Thyroid gland (tissue), 4 donors: Measurements from ENCODE around the gene MTG2. TPM values are rescaled to one million over a fixed set of nuclear protein-coding genes. Genes with fewer than 3 reads are reported as not detected.
"Not testable (repeated sequence)": the region's sequence is repeated elsewhere in the genome, so short reads cannot be mapped to it uniquely, and the experiment has no call there.

Experiments
- DNase-seq, 2 donors: peaks; one replicate each; pipeline ENCODE4 v3.0.0-alpha.2; 2019
- H3K27ac ChIP-seq, 3 donors: fragments of 200-600 bp; sonication (generic); 1 replicate in 2 of 3; 2 replicates in 1 of 3; pipeline ENCODE4 v1.5.1; 2016 to 2019; ENCODE audit warnings: mild to moderate bottlenecking in 1 of 3, moderate library complexity in 1 of 3
- H3K27me3 ChIP-seq: fragments of 200-600 bp; sonication (generic); one replicate; pipeline ENCODE4 v1.5.1; 2019
- H3K36me3 ChIP-seq, 2 donors: fragments of 200-600 bp; sonication (generic); one replicate each; pipeline ENCODE4 v1.5.1; 2016 to 2019
- H3K4me1 ChIP-seq, 2 donors: fragments of 200-600 bp; sonication (generic); one replicate each; pipeline ENCODE4 v1.5.1; 2017 to 2019
- H3K4me3 ChIP-seq, 3 donors: fragments of 200-600 bp; sonication (generic); replicated peaks in 1 of 3; 1 replicate in 2 of 3; 2 replicates in 1 of 3; pipeline ENCODE4 v1.5.1; 2016; ENCODE audit warnings: mild to moderate bottlenecking in 1 of 3
- H3K9me3 ChIP-seq: fragments of 200-600 bp; sonication (generic); one replicate; pipeline ENCODE4 v1.5.1; 2017
- POLR2A ChIP-seq, 2 donors: fragments of 450-650 bp; IDR thresholded peaks; one replicate each; pipeline ENCODE4 v1.6.1; 2017; ENCODE audit warnings: antibody characterized with exemption in 2 of 2, mild to moderate bottlenecking in 2 of 2, moderate library complexity in 1 of 2
- WGBS, 2 donors: methylation state at CpG; one replicate each; pipeline ENCODE4 v1.1.5; 2017; 5-methylcytosine and 5-hydroxymethylcytosine counted together
- intact Hi-C: fragments of 100-400 bp; cut with DNase I; formaldehyde crosslinking; loops from one replicate; pipeline ENCODE4 v1.15.1; 2023
- total RNA-seq, 4 donors: library from RNA; depleted of rRNA; stranded (reverse); fragments of >200 nt; gene quantifications; one replicate each; pipeline ENCODE4 v1.2.3, GENCODE V29; 2016
- TF ChIP-seq, protein P1 (sequence below), 6 experiments: fragments of 200-600 bp in 3 of 6; fragments of 450-650 bp in 3 of 6; sonication (generic) in 3 of 6; IDR thresholded peaks; one replicate each; pipeline ENCODE4 v1.5.1; 2016 to 2019; ENCODE audit warnings: antibody characterized with exemption in 6 of 6, mild to moderate bottlenecking in 2 of 6, inconsistent platforms in 1 of 6, moderate library complexity in 1 of 6

MTG2 gene
- total RNA-seq, 4 donors from 2014 or later, result 21.6 to 38.2 (median 33.4) TPM

DNA sequence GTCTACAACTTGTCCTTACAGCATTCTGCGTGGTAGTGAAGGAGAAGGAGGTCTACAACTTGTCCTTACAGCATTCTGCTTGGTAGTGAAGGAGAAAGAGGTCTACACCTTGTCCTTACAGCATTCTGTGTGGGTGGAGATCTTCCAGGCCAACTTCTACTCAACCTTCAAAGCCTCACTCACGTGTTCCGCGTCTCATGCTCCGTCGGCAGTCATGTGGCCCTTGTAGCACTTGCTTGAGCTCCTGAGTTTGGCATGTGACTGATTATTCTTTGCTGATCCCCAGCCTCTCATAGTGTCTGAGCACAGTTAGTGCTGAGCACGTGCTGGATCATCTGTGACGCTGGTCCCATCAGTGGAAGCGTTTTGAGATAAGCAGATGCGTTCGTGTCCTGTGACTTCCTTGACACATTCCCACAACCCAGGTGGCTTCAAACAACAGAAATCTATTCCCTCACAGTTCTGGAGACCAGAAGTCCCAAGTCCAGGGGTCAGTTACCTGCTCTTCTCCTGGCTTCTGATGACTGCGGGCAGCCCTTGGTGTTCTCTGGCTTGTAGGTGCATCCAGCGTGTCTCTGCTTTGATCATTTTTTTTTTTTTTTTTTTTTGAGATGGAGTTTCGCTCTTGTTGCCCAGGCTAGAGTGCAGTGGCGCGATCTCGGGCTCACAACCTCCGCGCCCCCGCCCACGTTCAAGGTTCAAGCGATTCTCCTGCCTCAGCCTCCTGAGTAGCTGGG, 36.6 kb upstream of the MTG2 start:
- Histone ChIP-seq H3K27me3 (no peaks in the 10 kb centered on the region), H3K27ac (no peak overlapping the region), H3K4me3 (no peak overlapping the region), H3K4me1 (peaks cover 16 to 34% of the 10 kb centered on the region in 2 donors), H3K36me3 (no peaks in the 10 kb centered on the region), H3K9me3 (no peaks in the 10 kb centered on the region)
- TF ChIP-seq, protein P1, sequence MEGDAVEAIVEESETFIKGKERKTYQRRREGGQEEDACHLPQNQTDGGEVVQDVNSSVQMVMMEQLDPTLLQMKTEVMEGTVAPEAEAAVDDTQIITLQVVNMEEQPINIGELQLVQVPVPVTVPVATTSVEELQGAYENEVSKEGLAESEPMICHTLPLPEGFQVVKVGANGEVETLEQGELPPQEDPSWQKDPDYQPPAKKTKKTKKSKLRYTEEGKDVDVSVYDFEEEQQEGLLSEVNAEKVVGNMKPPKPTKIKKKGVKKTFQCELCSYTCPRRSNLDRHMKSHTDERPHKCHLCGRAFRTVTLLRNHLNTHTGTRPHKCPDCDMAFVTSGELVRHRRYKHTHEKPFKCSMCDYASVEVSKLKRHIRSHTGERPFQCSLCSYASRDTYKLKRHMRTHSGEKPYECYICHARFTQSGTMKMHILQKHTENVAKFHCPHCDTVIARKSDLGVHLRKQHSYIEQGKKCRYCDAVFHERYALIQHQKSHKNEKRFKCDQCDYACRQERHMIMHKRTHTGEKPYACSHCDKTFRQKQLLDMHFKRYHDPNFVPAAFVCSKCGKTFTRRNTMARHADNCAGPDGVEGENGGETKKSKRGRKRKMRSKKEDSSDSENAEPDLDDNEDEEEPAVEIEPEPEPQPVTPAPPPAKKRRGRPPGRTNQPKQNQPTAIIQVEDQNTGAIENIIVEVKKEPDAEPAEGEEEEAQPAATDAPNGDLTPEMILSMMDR (IDR thresholded peaks at IDR 0.05), result no peak
- TF ChIP-seq POLR2A (IDR thresholded peaks at IDR 0.05), result no peak
- 95 to 97% methylated on average over 22 of the region's 22 CpGs for WGBS, 2 donors
- DNase-seq, result no peak
- intact Hi-C loops, result loop anchor here (10.0 kb wide), 1 partner anchor 249 kb away; no protein-coding TSS in a partner anchor

DNA sequence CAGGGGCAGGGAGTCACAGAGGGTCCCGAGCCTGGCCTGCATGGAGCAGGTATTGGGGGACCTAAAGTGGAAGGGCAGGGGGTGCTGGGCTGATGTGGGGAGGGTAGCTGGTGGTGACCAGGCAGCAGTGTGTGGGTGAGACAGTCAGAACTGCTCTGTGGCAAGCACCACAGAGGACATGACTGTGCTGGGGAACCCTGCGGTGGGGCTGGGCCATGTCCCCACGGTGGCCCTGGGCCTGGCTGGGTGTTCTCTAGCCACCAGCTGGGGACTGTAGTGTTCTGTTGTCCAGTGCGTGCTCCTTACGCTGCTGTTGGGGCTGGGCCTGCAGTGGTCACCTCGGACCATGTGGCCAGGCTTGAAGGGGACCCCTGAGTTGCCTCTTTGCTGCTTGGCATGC, 35.7 kb upstream of the MTG2 start:
- no peak overlapping the region for H3K27ac ChIP-seq
- peaks cover 7 to 25% of the 10 kb centered on the region in 2 donors for H3K4me1 ChIP-seq
- H3K27me3 ChIP-seq, result no peaks in the 10 kb centered on the region
- no peak for TF ChIP-seq POLR2A (IDR thresholded peaks at IDR 0.05)
- TF ChIP-seq, protein P1 (IDR thresholded peaks at IDR 0.05), result no peak
- 82 to 89% methylated on average over 3 to 6 of the region's 6 CpGs for WGBS, 2 donors
- no peak overlapping the region for H3K4me3 ChIP-seq
- no peak for DNase-seq
- intact Hi-C loops, result loop anchor here (10.0 kb wide), 1 partner anchor 248 kb away; no protein-coding TSS in a partner anchor
- H3K9me3 ChIP-seq, result no peaks in the 10 kb centered on the region
- H3K36me3 ChIP-seq, result no peaks in the 10 kb centered on the region

DNA sequence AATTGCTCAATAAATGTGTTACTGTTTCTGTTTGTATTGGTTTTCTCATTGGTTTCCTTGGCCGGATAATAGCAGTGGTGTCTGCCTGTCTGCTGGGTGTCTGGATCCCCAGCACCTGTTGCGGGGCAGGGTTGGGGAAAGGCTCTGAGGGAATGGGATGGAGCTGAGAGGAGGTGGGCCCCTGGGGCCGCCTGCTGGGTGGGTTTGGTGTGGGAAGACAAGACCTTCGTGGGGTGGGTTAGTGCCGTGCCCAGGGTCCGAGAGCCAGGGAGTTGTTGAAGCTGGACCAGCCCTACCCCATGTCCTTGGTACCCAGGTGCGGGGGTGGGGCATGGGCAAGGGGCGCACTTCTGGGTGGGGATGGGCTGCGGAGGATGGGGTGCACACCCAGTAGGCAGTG, 35.3 kb upstream of the MTG2 start:
- H3K4me3 ChIP-seq, result no peak overlapping the region
- H3K27ac ChIP-seq, result no peak overlapping the region
- H3K4me1 ChIP-seq, result peaks cover 5 to 25% of the 10 kb centered on the region in 2 donors
- no peaks in the 10 kb centered on the region for H3K27me3 ChIP-seq
- 92 to 94% methylated on average over 8 to 9 of the region's 9 CpGs for WGBS, 2 donors
- no peaks in the 10 kb centered on the region for H3K36me3 ChIP-seq
- TF ChIP-seq, protein P1 (IDR thresholded peaks at IDR 0.05), result no peak
- no peak for TF ChIP-seq POLR2A (IDR thresholded peaks at IDR 0.05)
- no peaks in the 10 kb centered on the region for H3K9me3 ChIP-seq
- intact Hi-C loops, result loop anchor here (10.0 kb wide), 1 partner anchor 247 kb away; no protein-coding TSS in a partner anchor
- no peak for DNase-seq

DNA sequence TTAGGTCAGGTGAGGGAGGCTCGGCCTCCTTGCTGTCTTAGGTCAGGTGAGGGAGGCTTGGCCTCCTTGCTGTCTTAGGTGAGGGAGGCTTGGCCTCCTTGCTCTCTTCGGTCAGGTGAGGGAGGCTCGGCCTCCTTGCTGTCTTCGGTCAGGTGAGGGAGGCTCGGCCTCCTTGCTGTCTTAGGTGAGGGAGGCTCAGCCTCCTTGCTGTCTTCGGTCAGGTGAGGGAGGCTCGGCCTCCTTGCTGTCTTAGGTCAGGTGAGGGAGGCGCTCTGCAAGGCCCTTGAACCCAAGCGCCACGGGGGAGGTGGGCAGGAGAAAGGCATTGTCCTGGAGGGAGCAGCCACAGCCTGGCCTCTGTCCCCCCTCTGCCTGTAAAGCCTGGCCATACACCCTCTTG, 34.4 kb upstream of the MTG2 start:
- H3K36me3 ChIP-seq, H3K27me3 ChIP-seq, H3K9me3 ChIP-seq, H3K27ac ChIP-seq, H3K4me3 ChIP-seq, DNase-seq: not testable (repeated sequence)
- H3K4me1 ChIP-seq, result peaks cover 5 to 25% of the 10 kb centered on the region in 2 donors
- WGBS, 2 donors, result 98 to 100% methylated on average over 6 to 8 of the region's 10 CpGs
- intact Hi-C loops, result loop anchor here (10.0 kb wide), 1 partner anchor 246 kb away; no protein-coding TSS in a partner anchor

DNA sequence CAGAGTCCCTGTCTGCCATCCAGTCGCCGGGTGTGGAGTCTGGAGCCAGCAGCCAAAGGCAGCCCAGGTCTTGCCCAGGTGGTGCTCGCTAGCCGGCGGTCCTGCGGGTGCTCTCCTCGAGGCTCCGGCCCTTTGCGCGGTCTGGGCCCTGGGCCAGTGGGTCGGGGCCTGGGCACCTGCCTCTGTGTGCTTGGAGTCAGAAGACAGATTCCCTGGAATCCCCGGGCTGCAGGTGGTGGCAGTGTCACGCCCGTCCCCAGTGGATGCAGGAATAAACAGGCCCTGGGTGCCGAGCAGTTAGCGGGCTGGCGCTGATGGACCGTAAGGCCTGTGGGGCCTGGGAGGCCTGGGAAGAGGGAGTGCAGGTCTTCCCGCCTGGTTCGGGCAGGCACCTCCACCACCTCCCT, 33.9 kb upstream of the MTG2 start:
- TF ChIP-seq, protein P1 (IDR thresholded peaks at IDR 0.05), result no peak
- no peak for TF ChIP-seq POLR2A (IDR thresholded peaks at IDR 0.05)
- H3K27ac ChIP-seq, result no peak overlapping the region
- no peak overlapping the region for H3K4me3 ChIP-seq
- intact Hi-C loops, result loop anchor here (10.0 kb wide), 1 partner anchor 246 kb away; no protein-coding TSS in a partner anchor
- WGBS, 2 donors, result 83 to 89% methylated on average over 2 to 6 of the region's 20 CpGs
- H3K4me1 ChIP-seq, result peaks cover 5 to 25% of the 10 kb centered on the region in 2 donors
- H3K9me3 ChIP-seq, result no peaks in the 10 kb centered on the region
- DNase-seq, result no peak
- H3K36me3 ChIP-seq, result no peaks in the 10 kb centered on the region
- H3K27me3 ChIP-seq, result no peaks in the 10 kb centered on the region
